ENCODE results near the gene FUT2.

FUT2 gene

DNA sequence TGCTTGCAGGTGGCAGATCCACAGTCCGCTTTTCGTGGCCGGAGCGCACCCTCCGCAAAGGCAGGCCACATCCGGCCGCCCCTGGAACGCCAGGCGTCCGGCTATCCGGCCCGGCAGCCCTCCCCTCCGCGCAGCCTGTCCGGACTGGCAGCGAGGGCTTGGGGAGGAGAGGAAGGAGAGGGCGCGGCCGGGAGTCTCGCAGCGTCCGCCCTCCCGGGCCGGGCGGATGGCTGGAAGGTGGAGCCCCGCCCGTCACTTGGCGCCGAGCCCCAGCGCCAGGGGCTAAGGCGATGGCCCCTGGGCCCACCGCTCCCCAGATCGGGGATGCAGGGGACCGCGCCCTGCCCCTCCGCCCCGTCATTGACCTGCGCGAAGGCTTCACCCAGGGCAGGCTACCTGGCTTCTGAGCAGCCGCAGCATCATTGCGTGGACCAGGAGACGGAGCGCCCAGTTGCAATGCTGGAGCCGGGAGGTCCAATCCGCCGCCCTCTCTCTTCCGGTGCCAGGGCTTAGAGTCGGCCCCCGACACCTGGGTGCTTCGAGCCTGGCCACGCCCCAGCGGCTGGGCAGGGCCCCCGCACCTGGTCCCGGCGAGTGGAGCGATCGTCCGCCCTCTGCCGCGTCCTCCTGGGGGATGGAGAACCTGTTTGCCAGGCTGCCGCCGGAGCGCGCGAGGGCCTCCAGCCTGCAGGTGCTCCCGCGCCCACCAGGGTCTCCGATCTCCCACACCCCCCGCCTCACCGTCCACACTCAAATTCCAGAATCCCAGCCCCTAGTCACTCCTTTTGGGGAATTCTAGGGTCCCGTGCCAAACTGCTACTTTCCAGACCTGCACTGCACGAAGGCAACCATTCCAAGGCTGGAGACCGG is 57.0 kb downstream of the FUT2 start, which contains the start of gene FUT1:
Gene FUT1, minus strand, starts transcription at position 146 of the 870 bp plus-strand sequence. CDS start 1,360 bp downstream, outside the sequence.
- Histone ChIP-seq H3K36me3 (ENCODE audit: insufficient read depth, low read length) (no peaks in the 10 kb centered on the region), H3K9ac (ENCODE audit: low read depth, low read length, poor library complexity, severe bottlenecking) (no peak within 1 kb of the TSS), H4K20me1 (ENCODE audit: insufficient read depth, low read length, poor library complexity, severe bottlenecking) (no peaks in the 10 kb centered on the region), H3K9me2 (replicated peaks; ENCODE audit: low read depth, low read length) (no peaks in the 10 kb centered on the region), H3K4me1 (ENCODE audit: insufficient read depth, low read length, poor library complexity, severe bottlenecking) (no peaks in the 10 kb centered on the region), H3K4me2 (ENCODE audit: low read depth, low read length, poor library complexity, severe bottlenecking) (no peak within 1 kb of the TSS), H3K79me2 (ENCODE audit: insufficient read depth, low read length) (no peaks in the 10 kb centered on the region), H3K27me3 (ENCODE audit: insufficient read depth, low read length, poor library complexity, severe bottlenecking) (no peaks in the 10 kb centered on the region), H3K4me3 (ENCODE audit: low read length, poor library complexity, severe bottlenecking) (no peak within 1 kb of the TSS), H3K9me3 (ENCODE audit: insufficient read depth, low read depth, low read length) (no peaks in the 10 kb centered on the region), H2AFZ (ENCODE audit: low read length) (no peak within 1 kb of the TSS), H3F3A (ENCODE audit: low read depth) (no peaks in the 10 kb centered on the region)
- TF ChIP-seq, protein P1, sequence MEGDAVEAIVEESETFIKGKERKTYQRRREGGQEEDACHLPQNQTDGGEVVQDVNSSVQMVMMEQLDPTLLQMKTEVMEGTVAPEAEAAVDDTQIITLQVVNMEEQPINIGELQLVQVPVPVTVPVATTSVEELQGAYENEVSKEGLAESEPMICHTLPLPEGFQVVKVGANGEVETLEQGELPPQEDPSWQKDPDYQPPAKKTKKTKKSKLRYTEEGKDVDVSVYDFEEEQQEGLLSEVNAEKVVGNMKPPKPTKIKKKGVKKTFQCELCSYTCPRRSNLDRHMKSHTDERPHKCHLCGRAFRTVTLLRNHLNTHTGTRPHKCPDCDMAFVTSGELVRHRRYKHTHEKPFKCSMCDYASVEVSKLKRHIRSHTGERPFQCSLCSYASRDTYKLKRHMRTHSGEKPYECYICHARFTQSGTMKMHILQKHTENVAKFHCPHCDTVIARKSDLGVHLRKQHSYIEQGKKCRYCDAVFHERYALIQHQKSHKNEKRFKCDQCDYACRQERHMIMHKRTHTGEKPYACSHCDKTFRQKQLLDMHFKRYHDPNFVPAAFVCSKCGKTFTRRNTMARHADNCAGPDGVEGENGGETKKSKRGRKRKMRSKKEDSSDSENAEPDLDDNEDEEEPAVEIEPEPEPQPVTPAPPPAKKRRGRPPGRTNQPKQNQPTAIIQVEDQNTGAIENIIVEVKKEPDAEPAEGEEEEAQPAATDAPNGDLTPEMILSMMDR (conservative IDR thresholded peaks at IDR 0.05; ENCODE audit: low read length) = no peak
- TF ChIP-seq EZH2phosphoT487 (IDR thresholded peaks at IDR 0.05; ENCODE audit: borderline replicate concordance) = no peak

DNA sequence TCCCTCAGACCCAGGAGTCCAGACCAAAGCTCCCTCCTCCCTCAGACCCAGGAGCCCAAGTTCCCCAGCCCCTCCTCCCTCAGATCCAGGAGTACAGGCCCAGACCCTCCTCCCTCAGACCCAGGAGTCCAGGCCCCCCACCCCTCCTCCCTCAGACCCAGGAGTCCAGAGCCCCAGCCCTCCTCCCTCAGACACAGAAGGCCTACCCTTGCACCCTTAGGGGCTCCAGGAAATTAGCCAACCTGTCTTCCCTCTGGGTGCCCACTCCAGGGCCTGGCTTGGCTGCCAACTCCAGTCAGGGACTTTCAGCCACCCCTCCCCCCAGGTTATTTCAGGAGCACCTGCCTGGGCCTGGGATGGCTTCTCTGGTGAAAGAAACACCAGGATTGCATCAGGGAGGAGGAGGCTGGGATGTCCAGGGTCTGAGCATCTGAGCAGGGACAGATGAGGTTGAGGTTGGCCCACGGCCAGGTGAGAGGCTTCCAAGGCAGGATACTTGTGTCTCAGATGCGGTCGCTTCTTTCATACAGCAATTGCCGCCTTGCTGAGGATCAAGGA is 59.4 kb downstream of the FUT2 start, which contains the start of gene FGF21:
Gene FGF21, plus strand, starts transcription at position 441 of the 558 bp plus-strand sequence. CDS start 713 bp downstream, outside the sequence.
- no peaks in the 10 kb centered on the region for H3F3A ChIP-seq (ENCODE audit: low read depth)
- no peak within 1 kb of the TSS for H3K9ac ChIP-seq (ENCODE audit: low read depth, low read length, poor library complexity, severe bottlenecking)
- H3K79me2 ChIP-seq (ENCODE audit: insufficient read depth, low read length) = no peaks in the 10 kb centered on the region
- no peak within 1 kb of the TSS for H2AFZ ChIP-seq (ENCODE audit: low read length)
- no peak within 1 kb of the TSS for H3K4me3 ChIP-seq (ENCODE audit: low read length, poor library complexity, severe bottlenecking)
- no peak for TF ChIP-seq EZH2phosphoT487 (IDR thresholded peaks at IDR 0.05; ENCODE audit: borderline replicate concordance)
- TF ChIP-seq, protein P1 (conservative IDR thresholded peaks at IDR 0.05; ENCODE audit: low read length) = no peak
- H3K36me3 ChIP-seq (ENCODE audit: insufficient read depth, low read length) = no peaks in the 10 kb centered on the region
- no peaks in the 10 kb centered on the region for H3K9me3 ChIP-seq (ENCODE audit: insufficient read depth, low read depth, low read length)
- H3K4me2 ChIP-seq (ENCODE audit: low read depth, low read length, poor library complexity, severe bottlenecking) = no peak within 1 kb of the TSS
- no peaks in the 10 kb centered on the region for H3K27me3 ChIP-seq (ENCODE audit: insufficient read depth, low read length, poor library complexity, severe bottlenecking)
- H3K9me2 ChIP-seq (replicated peaks; ENCODE audit: low read depth, low read length) = no peaks in the 10 kb centered on the region
- H4K20me1 ChIP-seq (ENCODE audit: insufficient read depth, low read length, poor library complexity, severe bottlenecking) = no peaks in the 10 kb centered on the region
- H3K4me1 ChIP-seq (ENCODE audit: insufficient read depth, low read length, poor library complexity, severe bottlenecking) = no peaks in the 10 kb centered on the region

All from Loucy (cell line).